CD4-positive, alpha-beta T cell treated with Interleukin-17A for 1 hour (primary cell): ENCODE data around the gene CISD3.

Experiments
- DNase-seq: peaks from one replicate; pipeline ENCODE4 v3.0.0-alpha.2; 2020

CISD3 gene

DNA sequence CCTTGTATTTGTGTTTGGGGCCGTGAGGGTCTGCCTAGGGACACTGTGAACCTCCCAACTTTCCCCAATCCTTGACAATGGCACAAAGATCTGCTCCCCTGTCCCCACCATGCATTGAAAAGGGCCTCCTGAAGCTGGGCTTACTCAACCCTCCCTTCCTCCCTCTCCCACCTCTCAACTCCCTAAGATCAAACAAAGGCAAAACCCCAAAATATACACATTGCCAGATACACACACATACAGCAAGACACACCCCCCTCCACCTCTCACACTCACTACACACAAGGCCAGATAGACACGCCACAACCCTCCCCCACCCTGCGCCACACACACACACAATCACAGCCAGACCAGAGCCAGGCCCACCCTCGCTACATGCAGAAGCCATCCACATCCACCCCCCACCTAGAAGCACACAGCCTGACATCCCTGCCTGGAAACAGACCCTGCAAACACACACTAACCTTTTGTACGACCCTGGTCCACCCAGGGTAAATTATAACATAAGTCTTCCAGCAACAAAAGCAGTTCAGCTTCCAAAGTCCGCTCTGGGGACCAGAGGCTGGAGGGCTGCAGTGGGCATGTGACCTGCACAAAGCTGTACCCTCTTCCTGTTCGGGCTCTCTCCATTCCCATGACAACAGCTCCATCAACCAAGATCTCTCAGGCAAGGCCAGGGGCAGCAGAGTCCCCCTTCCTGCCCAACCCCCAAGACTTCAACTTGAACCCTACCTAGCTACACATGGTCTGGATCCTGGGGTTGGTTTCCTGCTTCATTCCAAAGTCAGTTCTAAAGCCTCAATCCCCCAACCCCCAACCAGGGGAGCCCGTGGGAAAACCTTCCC, 16.1 kb downstream of the CISD3 start:
- DNase-seq = no peak

DNA sequence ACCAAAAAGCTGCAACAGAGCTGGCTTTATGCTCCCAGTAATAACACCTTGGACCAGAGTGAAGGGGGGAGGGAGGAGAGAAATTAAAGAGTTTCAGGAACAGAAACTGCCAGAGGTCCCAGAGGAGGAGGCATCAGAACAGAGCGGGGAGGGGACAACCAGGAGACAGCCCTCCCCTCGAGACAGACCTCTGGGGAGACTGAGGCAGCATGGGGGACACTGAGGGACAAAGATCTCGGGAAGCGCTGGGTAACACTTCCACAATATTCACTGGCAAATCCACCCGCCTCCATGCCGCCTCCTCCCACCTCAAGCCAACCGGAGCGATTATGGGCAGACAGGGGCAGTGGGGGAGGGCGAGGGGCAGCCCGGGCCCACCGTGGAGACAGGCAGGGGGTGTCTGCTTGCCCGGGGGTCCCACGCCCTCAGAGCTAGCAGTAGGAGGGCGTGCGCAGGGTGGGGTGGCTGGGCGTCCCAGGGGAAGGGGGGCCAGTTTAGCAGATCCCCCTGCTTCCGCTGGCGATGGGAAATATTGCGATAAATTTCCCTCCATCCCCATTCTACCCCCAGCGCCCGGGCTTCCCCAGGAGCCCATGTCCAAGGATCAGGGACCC, 16.8 kb downstream of the CISD3 start:
- DNase-seq = no peak

DNA sequence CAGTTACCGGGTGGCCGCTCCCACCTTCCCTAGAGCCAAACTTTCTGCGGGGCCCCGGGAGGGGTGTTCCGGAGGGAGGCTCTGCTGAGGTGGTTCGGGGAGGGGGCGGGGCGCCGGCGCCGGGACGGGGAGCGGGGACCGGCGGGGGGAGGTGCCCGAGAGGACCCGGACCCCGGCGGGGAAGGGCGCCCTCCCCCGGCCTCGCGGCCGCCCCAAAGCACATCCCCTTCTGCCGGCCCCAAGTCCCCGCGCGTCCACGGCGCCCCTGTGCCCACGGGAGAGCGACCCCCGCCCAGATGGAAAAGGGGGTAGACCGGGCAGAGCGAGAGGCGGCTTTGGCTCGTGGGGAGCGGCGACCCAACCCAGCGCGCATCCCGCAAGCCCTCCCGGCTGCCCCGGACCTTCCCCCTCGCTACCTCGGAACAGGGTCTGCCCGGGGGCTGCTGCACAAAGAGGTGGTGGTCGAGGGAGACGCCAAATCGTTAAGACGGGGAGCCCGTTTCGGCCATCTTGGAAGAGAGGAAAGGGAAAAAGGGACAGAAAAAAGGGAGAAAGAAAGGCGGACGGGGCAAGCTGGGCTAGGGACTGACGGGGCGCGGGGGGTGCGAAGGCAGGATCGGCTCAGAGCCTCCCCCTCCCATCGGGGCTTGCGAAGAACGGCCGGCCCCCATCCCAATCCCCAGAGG, 17.5 kb downstream of the CISD3 start:
- DNase-seq = no peak

GRCh38 chr17:38748149-38748891, 18.2 kb downstream of the CISD3 start, which contains the start of gene PCGF2:
TSS of gene PCGF2 (minus strand) at chr17:38748336. CDS start at chr17:38740402, 7,934 bp downstream.
- DNase-seq = no peak

GRCh38 chr17:38748892-38749222, 18.7 kb downstream of the CISD3 start:
- DNase-seq = no peak

DNA sequence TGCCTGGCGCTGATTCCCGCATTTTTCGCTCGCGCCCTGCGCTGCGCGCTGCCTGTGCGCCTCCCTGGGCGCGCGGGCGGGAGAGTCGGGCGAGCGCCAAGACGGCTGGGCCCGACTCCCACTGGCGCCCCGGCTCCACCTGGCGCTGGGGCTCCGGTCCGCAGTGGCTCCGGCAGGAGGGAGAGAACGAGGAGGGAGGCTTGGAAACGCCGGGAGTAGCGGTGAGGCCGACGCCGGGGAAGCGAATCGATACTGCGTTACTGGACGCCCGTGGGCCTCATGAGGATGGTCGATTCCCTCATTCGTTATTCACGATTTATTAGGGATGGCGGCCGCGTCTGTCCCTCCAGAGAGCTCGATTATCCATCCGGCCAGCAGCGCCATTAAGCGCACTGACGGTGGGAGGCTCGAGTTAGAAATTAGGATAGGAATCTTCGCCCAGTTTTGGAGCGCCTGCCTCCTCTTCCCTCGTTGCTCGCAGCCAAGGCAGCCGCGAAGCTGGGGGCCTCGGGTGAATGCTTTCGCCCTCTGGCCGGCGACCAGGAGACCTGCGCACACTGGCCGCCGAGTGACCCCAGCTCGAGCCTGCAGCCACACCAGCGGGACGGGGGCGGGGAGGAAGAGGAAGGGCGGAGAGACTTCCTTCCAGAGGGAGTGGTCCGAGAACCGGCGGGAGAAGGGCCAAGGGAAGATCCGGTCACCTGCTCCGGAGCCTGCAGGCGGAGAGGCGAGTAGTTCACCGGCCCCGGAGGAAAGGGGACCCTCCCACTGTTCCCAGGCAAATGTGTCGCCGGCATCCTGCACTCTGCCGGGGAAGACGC, 19.3 kb downstream of the CISD3 start:
- DNase-seq = no peak

DNA sequence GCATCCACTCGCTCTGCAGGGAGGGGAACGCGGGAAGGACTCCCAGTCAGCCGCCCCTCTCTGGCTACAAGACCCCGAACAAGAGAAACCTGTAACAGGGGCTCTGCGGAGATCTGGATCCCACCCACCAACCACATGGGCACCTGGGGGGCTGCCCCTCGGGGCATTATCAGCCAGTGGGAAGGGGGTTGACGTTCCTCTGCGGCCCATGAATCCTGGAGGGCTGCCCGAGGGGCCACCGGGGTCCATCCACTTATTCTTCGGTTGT, 19.8 kb downstream of the CISD3 start:
- DNase-seq = no peak

DNA sequence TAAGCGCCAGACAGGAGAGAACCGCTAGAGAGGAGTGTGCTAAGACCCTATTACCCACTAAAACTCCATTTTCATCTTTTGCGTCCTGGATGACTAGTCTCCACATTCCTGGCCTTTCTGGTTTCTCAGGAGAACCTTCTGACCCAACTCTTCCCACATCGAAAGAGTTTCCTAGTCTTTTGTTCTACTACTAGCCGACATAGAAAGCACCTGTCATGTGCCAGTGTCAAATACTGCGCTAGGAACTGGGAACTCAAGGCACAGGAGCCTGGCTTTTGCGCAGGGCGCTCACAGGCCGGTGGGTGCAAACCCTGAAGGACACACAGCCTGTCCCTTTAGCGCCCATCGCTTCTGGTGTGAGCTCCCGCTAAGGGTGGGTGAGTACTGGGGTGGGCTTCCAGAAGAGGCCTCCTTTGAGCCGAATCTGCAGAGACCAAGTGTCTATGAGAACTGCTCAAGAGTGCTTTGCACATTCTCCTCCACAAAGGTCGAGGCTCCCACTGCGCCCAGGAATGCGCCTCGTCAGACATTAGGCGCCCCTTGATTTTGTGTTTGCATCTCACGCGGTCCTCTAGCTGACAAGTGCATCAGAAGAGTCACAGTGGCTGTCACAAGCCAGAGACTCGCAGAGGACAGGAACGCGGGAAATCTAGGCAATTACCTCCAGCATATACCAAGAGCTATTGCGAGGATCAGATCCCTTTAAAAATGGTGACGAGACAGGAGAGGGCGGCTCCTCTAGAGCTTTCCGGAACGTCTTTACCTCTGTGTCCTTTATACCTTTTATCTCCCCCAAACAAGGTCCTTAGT, 20.4 kb downstream of the CISD3 start:
- DNase-seq = no peak

- no peak for DNase-seq
Observed at GRCh38 chr17:38751144-38751807, 21.1 kb downstream of the CISD3 start.

GRCh38 chr17:38751808-38752307, 21.7 kb downstream of the CISD3 start:
- DNase-seq = peak; percentile 86

DNA sequence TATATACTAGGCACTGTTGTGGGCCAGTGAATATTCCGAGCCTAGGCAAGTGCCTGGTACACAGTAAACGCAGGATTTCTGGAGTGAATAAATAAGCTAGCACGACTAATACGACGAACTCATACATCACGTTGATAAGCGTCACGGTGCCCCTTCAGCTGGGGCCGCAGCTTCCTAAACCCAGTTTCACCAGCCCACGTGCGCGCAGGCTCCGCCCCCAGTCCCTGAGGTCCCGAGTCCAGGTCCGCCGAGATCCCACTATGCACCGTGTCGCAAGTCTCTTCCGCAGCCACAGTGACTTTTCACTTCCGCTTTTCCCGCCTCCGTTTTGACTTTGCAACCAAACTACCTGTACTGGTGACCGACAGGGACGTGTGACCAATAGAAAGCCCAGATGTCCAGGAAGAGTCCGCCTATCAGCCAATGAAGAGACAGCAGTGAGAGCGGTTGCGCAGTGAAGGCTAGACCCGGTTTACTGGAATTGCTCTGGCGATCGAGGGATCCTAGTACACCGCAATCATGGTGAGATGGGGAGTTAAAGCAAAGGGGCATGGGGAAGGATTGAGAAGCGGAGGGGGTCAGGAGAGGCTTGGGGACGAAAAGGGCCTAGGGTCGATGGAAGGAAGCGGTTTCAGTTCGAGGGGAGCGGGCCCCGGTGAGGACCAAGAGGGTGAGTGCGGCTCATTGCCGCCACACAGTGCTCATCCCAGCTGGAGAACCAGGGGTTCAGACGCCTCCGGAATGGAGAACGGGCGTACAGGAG, 22.3 kb downstream of the CISD3 start, which contains the start of gene PSMB3:
TSS of gene PSMB3 (plus strand) at position 434 of the 763 bp plus-strand sequence. CDS start at position 520, 86 bp downstream.
- peak; percentile 99 for DNase-seq

DNA sequence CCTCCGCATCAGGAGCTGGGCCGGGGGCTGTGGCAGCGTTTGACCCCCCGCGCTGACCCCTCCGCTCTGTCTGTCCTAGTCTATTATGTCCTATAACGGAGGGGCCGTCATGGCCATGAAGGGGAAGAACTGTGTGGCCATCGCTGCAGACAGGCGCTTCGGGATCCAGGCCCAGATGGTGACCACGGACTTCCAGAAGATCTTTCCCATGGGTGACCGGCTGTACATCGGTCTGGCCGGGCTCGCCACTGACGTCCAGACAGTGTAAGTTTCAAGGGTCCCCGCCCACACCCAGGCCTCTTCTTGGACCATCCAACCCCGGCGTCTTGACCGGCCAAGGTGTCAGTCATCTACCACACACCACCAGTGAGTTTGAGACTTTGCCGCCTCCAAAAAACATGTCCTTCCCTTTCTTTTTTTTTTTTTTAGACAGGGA, 22.9 kb downstream of the CISD3 start:
- no peak for DNase-seq

GRCh38 chr17:38761612-38762011, 31.5 kb downstream of the CISD3 start:
- DNase-seq = peak; percentile 24

GRCh38 chr17:38762231-38762630, 32.1 kb downstream of the CISD3 start:
- no peak for DNase-seq

- DNase-seq = no peak
Observed at GRCh38 chr17:38766341-38766740, 36.2 kb downstream of the CISD3 start.

DNA sequence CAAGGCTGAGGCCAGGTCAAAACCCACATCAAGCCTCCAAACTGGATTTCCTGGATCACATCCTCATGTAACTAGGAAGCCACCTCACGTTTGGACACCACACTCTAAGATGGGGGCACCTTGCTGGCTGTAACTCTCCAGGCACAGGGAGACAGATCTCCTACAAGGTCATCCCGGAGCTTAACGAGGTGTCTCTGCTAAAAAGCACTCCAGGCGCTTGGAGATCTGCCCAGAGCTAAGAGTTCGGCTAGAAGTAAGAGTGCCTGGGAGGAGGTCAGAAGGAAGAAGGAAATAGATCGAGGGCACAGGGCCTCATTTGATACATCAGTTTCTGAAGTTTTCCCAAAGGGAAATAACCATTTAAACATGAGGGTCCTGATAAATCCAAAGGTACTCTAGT, 38.3 kb downstream of the CISD3 start:
- DNase-seq = no peak

GRCh38 chr17:38773258-38773657, 43.1 kb downstream of the CISD3 start:
- no peak for DNase-seq

- DNase-seq = no peak
Observed at GRCh38 chr17:38777641-38778250, 47.6 kb downstream of the CISD3 start.

- no peak for DNase-seq
Observed at GRCh38 chr17:38779965-38780752, 50.0 kb downstream of the CISD3 start.
